Activated B cell treated with CpG ODN at 0.5 μM for 24 hours (primary cell): ENCODE results near the gene GIGYF2. TPM values are rescaled to one million over a fixed set of nuclear protein-coding genes. Genes with fewer than 3 reads are reported as not detected.
"Not testable (repeated sequence)": the region's sequence is repeated elsewhere in the genome, so short reads cannot be mapped to it uniquely, and the experiment has no call there.

ENCODE experiments used
- ATAC-seq: fragments of 200-7000 bp; cut with Tn5 transposase; one replicate; pipeline ENCODE4 v1.10.0; 2021; ENCODE audit warnings: low read depth, mild to moderate bottlenecking, moderate library complexity
- CTCF ChIA-PET: fragments of 350-600 bp; sonication (Branson Sonifier 250); formaldehyde crosslinking; loops from one replicate; lab custom pipeline; 2021; ENCODE audit warnings: antibody characterized with exemption; lab: Charles Lee
- POLR2A ChIA-PET: fragments of 350-600 bp; sonication (Branson Sonifier 250); formaldehyde crosslinking; loops from one replicate; lab custom pipeline; 2021; ENCODE audit warnings: antibody characterized with exemption; lab: Charles Lee
- DNase-seq: peaks from one replicate; pipeline ENCODE4 v3.0.0; 2022
- H3K27ac Mint-ChIP-seq: one replicate; pipeline ENCODE4 v1.8.0; 2020; ENCODE audit warnings: mixed read lengths
- H3K27me3 Mint-ChIP-seq: one replicate; pipeline ENCODE4 v1.8.0; 2021; ENCODE audit warnings: mixed read lengths
- H3K36me3 Mint-ChIP-seq: one replicate; pipeline ENCODE4 v1.8.0; 2021; ENCODE audit warnings: low read depth, mixed read lengths
- H3K4me1 Mint-ChIP-seq: one replicate; pipeline ENCODE4 v1.8.0; 2021; ENCODE audit warnings: mixed read lengths
- H3K4me3 Mint-ChIP-seq: one replicate; pipeline ENCODE4 v1.8.0; 2020; ENCODE audit warnings: mild to moderate bottlenecking, mixed read lengths
- H3K9me3 Mint-ChIP-seq: one replicate; pipeline ENCODE4 v1.8.0; 2020; ENCODE audit warnings: mixed read lengths
- intact Hi-C: fragments of 100-400 bp; cut with micrococcal nuclease; formaldehyde crosslinking; loops from one replicate; pipeline ENCODE4 v1.15.1; 2024
- total RNA-seq: library from RNA; stranded (reverse); gene quantifications from 2 replicates; pipeline ENCODE4 v1.2.3, GENCODE V29; 2022
- TF ChIP-seq, protein P1 (sequence below): fragments of 200-600 bp; IDR thresholded peaks from one replicate; pipeline ENCODE4 v1.8.0; 2022; ENCODE audit warnings: antibody characterized with exemption, mild to moderate bottlenecking

Gene GIGYF2
- total RNA-seq, 1 donor from 2014 or later, result 77.9 TPM

DNA sequence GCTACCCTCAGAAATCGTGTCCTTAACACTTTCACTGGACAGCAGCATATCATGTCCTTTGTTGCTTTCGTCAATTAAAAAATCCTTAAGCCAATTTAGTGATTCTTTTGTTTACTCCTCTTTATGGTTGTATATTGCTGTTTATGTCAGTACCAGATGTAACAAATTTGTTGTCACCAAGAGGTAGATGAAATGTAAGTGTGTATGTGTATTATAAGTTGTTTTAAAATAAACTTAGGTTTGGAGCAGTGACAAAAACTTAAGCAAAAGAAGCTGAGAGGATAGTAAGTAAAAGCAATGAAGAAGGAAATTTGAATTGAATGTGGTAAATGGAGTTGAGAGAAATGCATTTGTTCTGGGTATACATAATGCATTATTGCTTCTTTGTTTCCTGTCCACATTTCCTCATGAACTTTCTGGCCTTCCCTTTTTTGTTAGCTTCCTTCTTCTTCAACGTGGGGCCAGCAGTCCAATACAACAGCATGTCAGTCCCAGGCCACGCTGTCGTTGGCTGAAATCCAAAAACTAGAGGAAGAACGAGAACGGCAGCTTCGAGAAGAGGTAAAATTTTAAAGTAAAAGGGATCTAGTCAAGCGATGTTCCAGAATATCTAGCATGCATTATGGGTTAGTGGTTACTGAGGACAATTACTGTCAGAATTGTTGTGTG is 142.4 kb downstream of the GIGYF2 start:
- peaks cover 80% of the 10 kb centered on the region for H3K36me3 Mint-ChIP-seq
- ATAC-seq (no peak), DNase-seq (no peak)
- CTCF ChIA-PET, result interaction anchor here (0.8 kb wide), 1 partner anchor 215 kb away, joined by 3 read pairs; no protein-coding TSS in a partner anchor
- TF ChIP-seq, protein P1, sequence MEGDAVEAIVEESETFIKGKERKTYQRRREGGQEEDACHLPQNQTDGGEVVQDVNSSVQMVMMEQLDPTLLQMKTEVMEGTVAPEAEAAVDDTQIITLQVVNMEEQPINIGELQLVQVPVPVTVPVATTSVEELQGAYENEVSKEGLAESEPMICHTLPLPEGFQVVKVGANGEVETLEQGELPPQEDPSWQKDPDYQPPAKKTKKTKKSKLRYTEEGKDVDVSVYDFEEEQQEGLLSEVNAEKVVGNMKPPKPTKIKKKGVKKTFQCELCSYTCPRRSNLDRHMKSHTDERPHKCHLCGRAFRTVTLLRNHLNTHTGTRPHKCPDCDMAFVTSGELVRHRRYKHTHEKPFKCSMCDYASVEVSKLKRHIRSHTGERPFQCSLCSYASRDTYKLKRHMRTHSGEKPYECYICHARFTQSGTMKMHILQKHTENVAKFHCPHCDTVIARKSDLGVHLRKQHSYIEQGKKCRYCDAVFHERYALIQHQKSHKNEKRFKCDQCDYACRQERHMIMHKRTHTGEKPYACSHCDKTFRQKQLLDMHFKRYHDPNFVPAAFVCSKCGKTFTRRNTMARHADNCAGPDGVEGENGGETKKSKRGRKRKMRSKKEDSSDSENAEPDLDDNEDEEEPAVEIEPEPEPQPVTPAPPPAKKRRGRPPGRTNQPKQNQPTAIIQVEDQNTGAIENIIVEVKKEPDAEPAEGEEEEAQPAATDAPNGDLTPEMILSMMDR, result no peak
- no peak overlapping the region for H3K4me3 Mint-ChIP-seq
- H3K4me1 Mint-ChIP-seq, result peaks cover 32% of the 10 kb centered on the region
- H3K27ac Mint-ChIP-seq, result peak overlapping the region; percentile 88
- POLR2A ChIA-PET, result no interaction called here
- no peaks in the 10 kb centered on the region for H3K27me3 Mint-ChIP-seq
- H3K9me3 Mint-ChIP-seq, result no peaks in the 10 kb centered on the region
- intact Hi-C loops, result loop anchor here (5.0 kb wide), 1 partner anchor 413 kb away; the partner anchor contains the start of gene ATG16L1

DNA sequence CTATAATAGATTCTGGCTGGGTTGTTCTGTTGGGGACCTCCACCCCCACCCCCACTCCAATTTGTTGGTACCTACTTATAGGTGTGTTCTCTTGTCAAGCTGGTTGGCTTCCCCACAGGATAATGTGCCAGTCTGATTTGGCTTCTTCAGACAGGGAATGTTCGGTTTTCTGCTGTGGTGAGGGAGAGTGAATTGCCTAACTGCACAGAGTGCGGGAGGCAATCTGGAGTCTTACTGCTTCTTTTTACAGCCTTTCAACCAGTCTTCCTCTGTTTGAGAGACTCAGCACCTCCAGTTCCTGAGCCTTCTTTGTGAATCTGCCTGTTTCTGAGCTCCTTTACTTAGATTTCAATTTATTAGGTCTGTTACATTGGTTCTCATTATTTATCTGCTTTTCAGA is 145.6 kb downstream of the GIGYF2 start:
- no peaks in the 10 kb centered on the region for H3K9me3 Mint-ChIP-seq
- no peak overlapping the region for H3K4me3 Mint-ChIP-seq
- intact Hi-C loops, result no loop called here
- peaks cover 84% of the 10 kb centered on the region for H3K36me3 Mint-ChIP-seq
- TF ChIP-seq, protein P1, result no peak
- ChIA-PET POLR2A (no interaction called here), CTCF (interaction anchor here (1.5 kb wide), 1 partner anchor 11 kb away, joined by 4 read pairs; no protein-coding TSS in a partner anchor)
- H3K27ac Mint-ChIP-seq, result no peak overlapping the region
- H3K4me1 Mint-ChIP-seq, result peaks cover 26% of the 10 kb centered on the region
- no peak for ATAC-seq
- no peak for DNase-seq
- no peaks in the 10 kb centered on the region for H3K27me3 Mint-ChIP-seq

DNA sequence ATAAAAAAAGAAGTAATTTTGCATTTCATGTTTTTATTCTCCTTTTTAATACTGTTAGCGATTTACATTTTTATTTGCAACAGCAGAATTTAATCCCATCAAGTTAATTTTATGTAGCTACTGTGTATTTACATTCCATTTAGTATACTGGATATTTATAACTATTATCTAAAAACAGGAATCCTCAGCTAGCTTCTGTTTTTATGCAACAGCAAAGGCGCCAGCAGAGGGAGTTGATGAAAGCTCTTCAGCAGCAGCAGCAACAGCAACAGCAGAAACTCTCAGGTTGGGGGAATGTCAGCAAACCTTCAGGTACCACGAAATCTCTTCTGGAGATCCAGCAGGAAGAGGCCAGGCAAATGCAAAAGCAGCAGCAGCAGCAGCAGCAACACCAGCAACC is 146.7 kb downstream of the GIGYF2 start:
- peaks cover 15% of the 10 kb centered on the region for H3K4me1 Mint-ChIP-seq
- ChIA-PET CTCF (no interaction called here), POLR2A (no interaction called here)
- no peak overlapping the region for H3K4me3 Mint-ChIP-seq
- peaks cover 86% of the 10 kb centered on the region for H3K36me3 Mint-ChIP-seq
- TF ChIP-seq, protein P1, result no peak
- intact Hi-C loops, result no loop called here
- DNase-seq (no peak), ATAC-seq (no peak)
- H3K27ac Mint-ChIP-seq, result no peak overlapping the region
- no peaks in the 10 kb centered on the region for H3K9me3 Mint-ChIP-seq
- H3K27me3 Mint-ChIP-seq, result no peaks in the 10 kb centered on the region

DNA sequence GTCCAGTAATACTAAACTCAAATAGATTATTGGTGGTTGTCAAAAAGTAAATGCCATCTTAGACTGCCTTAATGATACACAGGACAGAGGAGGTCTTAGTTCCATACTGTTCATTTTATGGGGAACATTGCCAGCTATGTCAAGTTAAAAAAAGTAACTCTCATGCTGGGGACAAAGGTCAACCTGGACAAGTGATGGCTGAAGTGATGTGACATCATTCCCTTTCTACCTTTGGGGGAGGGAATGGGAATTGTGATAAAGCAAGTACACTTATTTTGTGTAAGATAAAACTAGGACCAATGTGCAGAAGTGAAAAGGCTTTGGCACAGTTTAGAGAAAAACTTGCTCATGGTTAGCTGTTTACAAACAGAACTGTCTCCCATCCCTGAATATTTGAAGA is 148.9 kb downstream of the GIGYF2 start:
- no peaks in the 10 kb centered on the region for H3K27me3 Mint-ChIP-seq
- no peak for DNase-seq
- CTCF ChIA-PET, result interaction anchor here (1.0 kb wide), 1 partner anchor 102 kb away, joined by 3 read pairs; no protein-coding TSS in a partner anchor
- H3K9me3 Mint-ChIP-seq, result no peaks in the 10 kb centered on the region
- H3K4me1 Mint-ChIP-seq, result no peaks in the 10 kb centered on the region
- H3K4me3 Mint-ChIP-seq, result no peak overlapping the region
- peaks cover 90% of the 10 kb centered on the region for H3K36me3 Mint-ChIP-seq
- POLR2A ChIA-PET, result no interaction called here
- H3K27ac Mint-ChIP-seq, result no peak overlapping the region
- TF ChIP-seq, protein P1, result no peak
- intact Hi-C loops, result no loop called here
- ATAC-seq, result no peak

DNA sequence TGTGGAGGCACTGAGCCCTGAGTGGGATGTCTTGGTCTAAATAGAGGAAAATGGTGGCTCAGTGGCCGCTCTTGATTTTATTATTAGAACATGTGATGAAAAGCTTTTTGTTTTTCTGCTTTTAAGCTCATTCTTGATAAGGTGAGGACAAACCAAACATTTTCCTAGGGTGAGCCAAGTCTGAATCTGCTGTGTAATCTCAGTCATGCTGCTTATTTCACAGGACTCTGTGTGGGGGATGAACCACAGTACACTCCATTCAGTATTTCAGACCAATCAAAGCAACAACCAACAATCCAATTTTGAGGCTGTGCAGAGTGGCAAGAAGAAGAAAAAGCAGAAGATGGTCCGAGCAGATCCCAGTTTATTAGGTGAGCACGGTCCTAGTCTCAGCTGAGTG is 152.9 kb downstream of the GIGYF2 start:
- POLR2A ChIA-PET, result interaction anchor here (0.6 kb wide), 1 partner anchor 257 kb away, joined by 3 read pairs; no protein-coding TSS in a partner anchor
- Mint-ChIP-seq H3K4me3 (no peak overlapping the region), H3K4me1 (no peaks in the 10 kb centered on the region), H3K27me3 (no peaks in the 10 kb centered on the region), H3K27ac (no peak overlapping the region), H3K36me3 (peaks cover 89% of the 10 kb centered on the region), H3K9me3 (no peaks in the 10 kb centered on the region)
- TF ChIP-seq, protein P1, result no peak
- DNase-seq, result no peak
- ATAC-seq, result no peak
- intact Hi-C loops, result loop anchor here (5.0 to 10.0 kb wide), 2 partner anchors 88 to 535 kb away; no protein-coding TSS in a partner anchor
- CTCF ChIA-PET, result no interaction called here

DNA sequence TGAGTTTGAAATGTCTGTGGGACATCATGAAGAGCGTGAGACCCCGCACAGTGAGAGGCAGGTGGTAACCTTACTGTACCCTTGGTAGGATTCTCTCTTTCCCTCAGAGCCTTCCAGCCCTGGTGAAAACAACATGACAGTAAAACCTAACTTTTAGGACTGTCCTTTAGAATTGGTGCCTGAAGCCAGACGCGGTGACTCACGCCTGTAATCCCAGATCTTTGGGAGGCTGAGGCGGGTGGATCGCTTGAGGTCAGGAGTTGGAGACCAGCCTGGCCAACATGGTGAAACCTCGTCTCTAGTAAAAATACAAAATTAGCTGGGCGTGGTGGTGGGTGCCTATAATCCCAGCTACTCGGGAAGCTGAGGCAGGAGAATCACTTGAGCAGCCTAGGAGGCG is 154.9 kb downstream of the GIGYF2 start:
- DNase-seq, POLR2A ChIA-PET, H3K27ac Mint-ChIP-seq, H3K4me3 Mint-ChIP-seq, H3K27me3 Mint-ChIP-seq, H3K9me3 Mint-ChIP-seq, ATAC-seq, H3K4me1 Mint-ChIP-seq: not testable (repeated sequence)
- CTCF ChIA-PET, result interaction anchor here (1.2 to 3.5 kb wide), 5 partner anchors 202 to 506 kb away, joined by 3 to 24 read pairs (median 8); partner anchors contain the start of gene ATG16L1
- intact Hi-C loops, result loop anchor here (2.0 to 10.0 kb wide), 4 partner anchors 90 to 591 kb away; no protein-coding TSS in a partner anchor
- H3K36me3 Mint-ChIP-seq, result peaks cover 87% of the 10 kb centered on the region
